Hematopoietic multipotent progenitor cell treated with erythropoietin and hydrocortisone succinate and interleukin-3 and kit ligand, for 6 days (in vitro differentiated cells): ENCODE results near the gene DHDH.
"Not testable (repeated sequence)": the region's sequence is repeated elsewhere in the genome, so short reads cannot be mapped to it uniquely, and the experiment has no call there.

ENCODE experiments used
- DNase-seq: peaks from one replicate; pipeline ENCODE4 v3.0.0-alpha.2; 2015

DHDH gene

GRCh38 chr19:48933382-48933932 lies at the start of gene DHDH:
Gene DHDH (plus strand): TSS chr19:48933699. CDS start chr19:48933722, 23 bp downstream.
- DNase-seq: peak; percentile 90

- no peak for DNase-seq
Observed at GRCh38 chr19:48883726-48884125, 49.8 kb upstream of the DHDH start.

GRCh38 chr19:48887861-48888612 lies 45.5 kb upstream of the DHDH start:
- no peak for DNase-seq

- not testable (repeated sequence) for DNase-seq
Observed at GRCh38 chr19:48889496-48889895, 44.0 kb upstream of the DHDH start.

- DNase-seq: no peak
Observed at GRCh38 chr19:48890551-48890950, 42.9 kb upstream of the DHDH start.

GRCh38 chr19:48895226-48895625 lies 38.3 kb upstream of the DHDH start:
- DNase-seq: no peak

- DNase-seq: peak; percentile 92
Observed at GRCh38 chr19:48896191-48896720, 37.2 kb upstream of the DHDH start.

GRCh38 chr19:48897181-48897580 lies 36.3 kb upstream of the DHDH start:
- no peak for DNase-seq

GRCh38 chr19:48899386-48899749 lies 34.1 kb upstream of the DHDH start:
- DNase-seq: not testable (repeated sequence)

- DNase-seq: peak; percentile 100
Observed at GRCh38 chr19:48899781-48900476, 33.6 kb upstream of the DHDH start, which contains the start of gene NUCB1. Gene NUCB1 (plus strand): TSS chr19:48900312. CDS start chr19:48900797, 485 bp downstream.

- peak; percentile 85 for DNase-seq
Observed at GRCh38 chr19:48900477-48901406, 32.8 kb upstream of the DHDH start.

GRCh38 chr19:48902291-48902690 lies 31.2 kb upstream of the DHDH start:
- DNase-seq: not testable (repeated sequence)

GRCh38 chr19:48903788-48904187 lies 29.7 kb upstream of the DHDH start:
- not testable (repeated sequence) for DNase-seq

- DNase-seq: no peak
Observed at GRCh38 chr19:48905664-48906063, 27.8 kb upstream of the DHDH start.

GRCh38 chr19:48906324-48906723 lies 27.2 kb upstream of the DHDH start:
- DNase-seq: no peak

- no peak for DNase-seq
Observed at GRCh38 chr19:48907671-48908070, 25.8 kb upstream of the DHDH start.

GRCh38 chr19:48909424-48910077 lies 23.9 kb upstream of the DHDH start:
- not testable (repeated sequence) for DNase-seq

- no peak for DNase-seq
Observed at GRCh38 chr19:48910803-48911202, 22.7 kb upstream of the DHDH start.

- peak; percentile 70 for DNase-seq
Observed at GRCh38 chr19:48913114-48913889, 20.2 kb upstream of the DHDH start.

- no peak for DNase-seq
Observed at GRCh38 chr19:48914181-48914580, 19.3 kb upstream of the DHDH start.

- DNase-seq: no peak
Observed at GRCh38 chr19:48915757-48916156, 17.7 kb upstream of the DHDH start.
